Uterus (tissue), 4 donors: Measurements from ENCODE around the gene DOCK6. TPM values are rescaled to one million over a fixed set of nuclear protein-coding genes. Genes with fewer than 3 reads are reported as not detected.

Experiments
- DNase-seq, 2 donors: peaks; one replicate each; pipeline ENCODE4 v3.0.0-alpha.2; 2019 to 2020
- H3K27ac ChIP-seq, 2 donors: fragments of 200-600 bp; sonication (generic); 1 replicate in 1 of 2; 2 replicates in 1 of 2; pipeline ENCODE4 v1.5.1; 2016 to 2018
- H3K27me3 ChIP-seq, 2 donors: fragments of 200-600 bp; sonication (generic); one replicate each; pipeline ENCODE4 v1.5.1; 2018 to 2019; ENCODE audit warnings: control low read depth in 1 of 2
- H3K36me3 ChIP-seq, 2 donors: fragments of 200-600 bp; sonication (generic); one replicate each; pipeline ENCODE4 v1.5.1; 2019; ENCODE audit warnings: control low read depth in 1 of 2
- H3K4me1 ChIP-seq, 2 donors: fragments of 200-600 bp; sonication (generic); one replicate each; pipeline ENCODE4 v1.5.1; 2018 to 2019; ENCODE audit warnings: control low read depth in 1 of 2
- H3K4me3 ChIP-seq, 2 donors: fragments of 200-600 bp; sonication (generic); 1 replicate in 1 of 2; 2 replicates in 1 of 2; pipeline ENCODE4 v1.5.1; 2018 to 2019; ENCODE audit warnings: mild to moderate bottlenecking in 1 of 2
- H3K9me3 ChIP-seq, 2 donors: fragments of 200-600 bp; sonication (generic); one replicate each; pipeline ENCODE4 v1.5.1; 2019; ENCODE audit warnings: control low read depth in 1 of 2
- CTCF ChIP-seq, 4 experiments: fragments of 200-600 bp in 2 of 4; fragments of 450-650 bp in 2 of 4; sonication (generic) in 2 of 4; IDR thresholded peaks; one replicate each; pipeline ENCODE4 v1.5.1; 2016 to 2019; ENCODE audit warnings: antibody characterized with exemption in 4 of 4, mild to moderate bottlenecking in 2 of 4, moderate library complexity in 1 of 4
- POLR2A ChIP-seq, 2 donors: fragments of 450-650 bp; IDR thresholded peaks; one replicate each; pipeline ENCODE4 v1.6.1; 2016; ENCODE audit warnings: antibody characterized with exemption in 2 of 2, mild to moderate bottlenecking in 1 of 2, moderate library complexity in 1 of 2
- intact Hi-C: fragments of 100-400 bp; cut with DNase I; formaldehyde crosslinking; loops from one replicate; pipeline ENCODE4 v1.15.1; 2023; ENCODE audit warnings: low total_unique reads
- total RNA-seq, 4 donors: library from RNA; depleted of rRNA in 3 of 4; stranded (reverse); fragments of >200 nt in 3 of 4; gene quantifications; one replicate each; pipeline versions ENCODE4 v1.1.0 to v1.2.4, GENCODE V29; 2014 to 2023
- donor health status: DM: yes; HTN: yes; CAD: no.

The DOCK6 gene
- total RNA-seq, 4 donors from 2014 or later: 13.5 to 89.4 (median 38.6) TPM

GRCh38 chr19:11203194-11204075 lies 58.9 kb downstream of the DOCK6 start:
- intact Hi-C loops: loop anchor here (5.0 to 10.0 kb wide), 2 partner anchors 66 to 169 kb away; no protein-coding TSS in a partner anchor
- peak; percentile 90 to 98 (median 96) for TF ChIP-seq CTCF (IDR thresholded peaks at IDR 0.05)
- no peak for TF ChIP-seq POLR2A (IDR thresholded peaks at IDR 0.05)
- Histone ChIP-seq H3K36me3 (no peaks in the 10 kb centered on the region), H3K4me3 (no peak overlapping the region), H3K4me1 (peaks cover 4 to 5% of the 10 kb centered on the region in 2 donors), H3K27ac (peak overlapping the region; percentile 98 to 99), H3K9me3 (no peaks in the 10 kb centered on the region), H3K27me3 (no peaks in the 10 kb centered on the region)
- DNase-seq: peak; percentile 93 to 98

GRCh38 chr19:11202488-11203193 lies 59.7 kb downstream of the DOCK6 start:
- H3K36me3 ChIP-seq: no peaks in the 10 kb centered on the region
- TF ChIP-seq CTCF (IDR thresholded peaks at IDR 0.05): no peak
- TF ChIP-seq POLR2A (IDR thresholded peaks at IDR 0.05): no peak
- no peaks in the 10 kb centered on the region for H3K27me3 ChIP-seq
- H3K9me3 ChIP-seq: no peaks in the 10 kb centered on the region
- H3K27ac ChIP-seq: peak overlapping the region; percentile 98 to 99
- intact Hi-C loops: loop anchor here (5.0 to 10.0 kb wide), 2 partner anchors 65 to 168 kb away; no protein-coding TSS in a partner anchor
- DNase-seq: no peak
- H3K4me1 ChIP-seq: peaks cover 5 to 9% of the 10 kb centered on the region in 2 donors
- H3K4me3 ChIP-seq: no peak overlapping the region

- TF ChIP-seq POLR2A (IDR thresholded peaks at IDR 0.05): no peak
- TF ChIP-seq CTCF (IDR thresholded peaks at IDR 0.05): no peak
- Histone ChIP-seq H3K9me3 (no peaks in the 10 kb centered on the region), H3K4me3 (no peak overlapping the region), H3K4me1 (peaks cover 5 to 9% of the 10 kb centered on the region in 2 donors), H3K27me3 (no peaks in the 10 kb centered on the region), H3K36me3 (no peaks in the 10 kb centered on the region), H3K27ac (peak overlapping the region; percentile 98 to 99)
- DNase-seq: no peak
- intact Hi-C loops: loop anchor here (5.0 to 10.0 kb wide), 2 partner anchors 64 to 167 kb away; no protein-coding TSS in a partner anchor
Measured at GRCh38 chr19:11201791-11202190, 60.5 kb downstream of the DOCK6 start.

GRCh38 chr19:11200931-11201330 lies 61.4 kb downstream of the DOCK6 start:
- Histone ChIP-seq H3K4me3 (no peak overlapping the region), H3K9me3 (no peaks in the 10 kb centered on the region), H3K36me3 (no peaks in the 10 kb centered on the region), H3K27ac (peak overlapping the region; percentile 98 to 99), H3K4me1 (peaks cover 5 to 9% of the 10 kb centered on the region in 2 donors), H3K27me3 (no peaks in the 10 kb centered on the region)
- intact Hi-C loops: loop anchor here (5.0 to 10.0 kb wide), 2 partner anchors 64 to 166 kb away; no protein-coding TSS in a partner anchor
- TF ChIP-seq POLR2A (IDR thresholded peaks at IDR 0.05) (no peak), CTCF (IDR thresholded peaks at IDR 0.05) (no peak)
- no peak for DNase-seq
